ENCODE results near the gene RHAG. TPM values are rescaled to one million over a fixed set of nuclear protein-coding genes. Genes with fewer than 3 reads are reported as not detected.
"Not testable (repeated sequence)": the region's sequence is repeated elsewhere in the genome, so short reads cannot be mapped to it uniquely, and the experiment has no call there.

RHAG gene
- total and polyA plus RNA-seq, 2 donors, result 0.39 to 2.8 TPM

DNA sequence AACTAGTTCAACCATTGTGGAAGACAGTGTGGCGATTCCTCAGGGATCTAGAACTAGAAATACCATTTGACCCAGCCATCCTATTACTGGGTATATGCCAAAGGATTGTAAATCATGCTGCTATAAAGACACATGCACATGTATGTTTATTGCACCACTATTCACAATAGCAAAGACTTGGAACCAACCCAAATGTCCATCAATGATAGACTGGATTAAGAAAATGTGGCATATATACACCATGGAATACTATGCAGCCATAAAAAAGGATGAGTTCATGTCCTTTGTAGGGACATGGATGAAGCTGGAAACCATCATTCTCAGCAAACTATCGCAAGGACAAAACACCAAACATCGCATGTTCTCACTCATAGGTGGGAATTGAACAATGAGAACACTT lies 32.6 kb downstream of the RHAG start:
- H3K4me1 ChIP-seq (ENCODE audit: control insufficient read depth in 2 of 2, insufficient read depth in 2 of 2, low read length in 2 of 2); DNase-seq (ENCODE audit: low read depth in 6 of 9, low spot score in 9 of 9); H3K27me3 ChIP-seq (ENCODE audit: control insufficient read depth in 2 of 2, insufficient read depth in 1 of 2, low read length in 1 of 2); H3K36me3 ChIP-seq (ENCODE audit: control insufficient read depth in 2 of 2, insufficient read depth in 2 of 2, low read length in 1 of 2); H3K27ac ChIP-seq (ENCODE audit: low read depth in 1 of 2, low read length in 1 of 2); H3K9me3 ChIP-seq (ENCODE audit: control insufficient read depth in 2 of 2, insufficient read depth in 1 of 2, low read length in 1 of 2); H3K4me3 ChIP-seq (ENCODE audit: low read length in 2 of 2): not testable (repeated sequence)
- WGBS, result 98% methylated on average over 3 of the region's 3 CpGs

- not testable (repeated sequence) for H3K27ac ChIP-seq (ENCODE audit: low read depth in 1 of 2, low read length in 1 of 2); H3K9me3 ChIP-seq (ENCODE audit: control insufficient read depth in 2 of 2, insufficient read depth in 1 of 2, low read length in 1 of 2); H3K4me3 ChIP-seq (ENCODE audit: low read length in 2 of 2); H3K36me3 ChIP-seq (ENCODE audit: control insufficient read depth in 2 of 2, insufficient read depth in 2 of 2, low read length in 1 of 2); H3K27me3 ChIP-seq (ENCODE audit: control insufficient read depth in 2 of 2, insufficient read depth in 1 of 2, low read length in 1 of 2); DNase-seq (ENCODE audit: low read depth in 6 of 9, low spot score in 9 of 9); H3K4me1 ChIP-seq (ENCODE audit: control insufficient read depth in 2 of 2, insufficient read depth in 2 of 2, low read length in 2 of 2)
- WGBS, result 93% methylated on average over 5 of the region's 5 CpGs
These were observed 49.4 kb downstream of the RHAG start for GRCh38 chr6:49587262-49587661.

- no peak overlapping the region for H3K4me3 ChIP-seq (ENCODE audit: low read length in 2 of 2)
- no peaks in the 10 kb centered on the region for H3K4me1 ChIP-seq (ENCODE audit: control insufficient read depth in 2 of 2, insufficient read depth in 2 of 2, low read length in 2 of 2)
- H3K36me3 ChIP-seq (ENCODE audit: control insufficient read depth in 2 of 2, insufficient read depth in 2 of 2, low read length in 1 of 2), result no peaks in the 10 kb centered on the region
- H3K27me3 ChIP-seq (ENCODE audit: control insufficient read depth in 2 of 2, insufficient read depth in 1 of 2, low read length in 1 of 2), result no peaks in the 10 kb centered on the region
- H3K27ac ChIP-seq (ENCODE audit: low read depth in 1 of 2, low read length in 1 of 2), result no peak overlapping the region
- no peaks in the 10 kb centered on the region for H3K9me3 ChIP-seq (ENCODE audit: control insufficient read depth in 2 of 2, insufficient read depth in 1 of 2, low read length in 1 of 2)
- DNase-seq (ENCODE audit: low read depth in 6 of 9, low spot score in 9 of 9), result no peak
- WGBS, result 99% methylated on average over 1 of the region's 1 CpG
These were observed 54.1 kb downstream of the RHAG start for GRCh38 chr6:49582529-49582928.

DNA sequence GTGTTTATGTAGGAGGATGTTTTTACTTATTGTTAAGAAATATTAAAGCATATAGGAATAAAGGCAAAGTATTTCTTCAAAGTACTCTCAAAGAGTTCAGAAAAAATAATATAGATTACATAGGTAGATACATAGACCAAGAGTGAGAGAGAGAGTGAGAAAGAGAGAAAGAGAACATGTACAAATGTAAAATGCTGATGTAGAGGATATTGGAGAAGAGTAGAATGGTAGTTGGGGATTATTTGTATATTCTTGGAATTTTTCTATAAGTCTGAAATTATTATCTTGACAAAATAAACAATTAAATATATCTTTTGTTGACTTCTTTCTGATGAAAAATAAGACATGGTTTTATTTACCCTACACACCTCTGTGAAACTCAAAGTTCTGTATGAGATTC lies 57.0 kb downstream of the RHAG start:
- Histone ChIP-seq H3K27ac (ENCODE audit: low read depth in 1 of 2, low read length in 1 of 2) (no peak overlapping the region), H3K36me3 (ENCODE audit: control insufficient read depth in 2 of 2, insufficient read depth in 2 of 2, low read length in 1 of 2) (no peaks in the 10 kb centered on the region), H3K27me3 (ENCODE audit: control insufficient read depth in 2 of 2, insufficient read depth in 1 of 2, low read length in 1 of 2) (no peaks in the 10 kb centered on the region), H3K4me1 (ENCODE audit: control insufficient read depth in 2 of 2, insufficient read depth in 2 of 2, low read length in 2 of 2) (no peaks in the 10 kb centered on the region), H3K4me3 (ENCODE audit: low read length in 2 of 2) (no peak overlapping the region), H3K9me3 (ENCODE audit: control insufficient read depth in 2 of 2, insufficient read depth in 1 of 2, low read length in 1 of 2) (no peaks in the 10 kb centered on the region)
- no peak for DNase-seq (ENCODE audit: low read depth in 6 of 9, low spot score in 9 of 9)

DNA sequence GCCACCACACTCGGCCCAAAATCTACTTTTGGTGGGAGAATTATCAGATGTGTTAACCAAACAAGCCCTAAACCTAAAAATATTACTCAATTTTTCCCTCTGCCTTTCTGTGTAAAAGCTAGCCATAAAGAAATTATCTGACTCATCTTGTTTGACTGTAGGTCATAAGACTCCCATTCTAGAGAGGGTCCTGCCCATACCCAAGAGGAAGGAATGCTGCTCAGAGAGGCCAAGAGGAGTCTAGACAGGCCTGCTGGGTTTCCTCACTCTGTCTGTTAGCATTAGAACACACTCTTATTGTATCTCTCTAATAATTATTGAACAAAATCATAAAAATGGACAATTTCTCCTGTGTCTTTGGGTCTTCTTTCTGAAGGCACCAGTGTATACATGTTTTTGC lies 60.0 kb downstream of the RHAG start:
- 98% methylated on average over 1 of the region's 1 CpG for WGBS
- H3K4me3 ChIP-seq (ENCODE audit: low read length in 2 of 2), result no peak overlapping the region
- H3K9me3 ChIP-seq (ENCODE audit: control insufficient read depth in 2 of 2, insufficient read depth in 1 of 2, low read length in 1 of 2), result no peaks in the 10 kb centered on the region
- H3K4me1 ChIP-seq (ENCODE audit: control insufficient read depth in 2 of 2, insufficient read depth in 2 of 2, low read length in 2 of 2), result no peaks in the 10 kb centered on the region
- no peak overlapping the region for H3K27ac ChIP-seq (ENCODE audit: low read depth in 1 of 2, low read length in 1 of 2)
- no peak for DNase-seq (ENCODE audit: low read depth in 6 of 9, low spot score in 9 of 9)
- no peaks in the 10 kb centered on the region for H3K36me3 ChIP-seq (ENCODE audit: control insufficient read depth in 2 of 2, insufficient read depth in 2 of 2, low read length in 1 of 2)
- no peaks in the 10 kb centered on the region for H3K27me3 ChIP-seq (ENCODE audit: control insufficient read depth in 2 of 2, insufficient read depth in 1 of 2, low read length in 1 of 2)

GRCh38 chr6:49570474-49571079 lies 66.1 kb downstream of the RHAG start:
- H3K27me3 ChIP-seq (ENCODE audit: control insufficient read depth in 2 of 2, insufficient read depth in 1 of 2, low read length in 1 of 2), result no peaks in the 10 kb centered on the region
- H3K27ac ChIP-seq (ENCODE audit: low read depth in 1 of 2, low read length in 1 of 2), result no peak overlapping the region
- WGBS, result 61% methylated on average over 6 of the region's 6 CpGs
- no peaks in the 10 kb centered on the region for H3K36me3 ChIP-seq (ENCODE audit: control insufficient read depth in 2 of 2, insufficient read depth in 2 of 2, low read length in 1 of 2)
- no peaks in the 10 kb centered on the region for H3K4me1 ChIP-seq (ENCODE audit: control insufficient read depth in 2 of 2, insufficient read depth in 2 of 2, low read length in 2 of 2)
- H3K4me3 ChIP-seq (ENCODE audit: low read length in 2 of 2), result no peak overlapping the region
- no peaks in the 10 kb centered on the region for H3K9me3 ChIP-seq (ENCODE audit: control insufficient read depth in 2 of 2, insufficient read depth in 1 of 2, low read length in 1 of 2)
- DNase-seq (ENCODE audit: low read depth in 6 of 9, low spot score in 9 of 9), result no peak

- Histone ChIP-seq H3K27ac (ENCODE audit: low read depth in 1 of 2, low read length in 1 of 2) (no peak overlapping the region), H3K4me3 (ENCODE audit: low read length in 2 of 2) (no peak overlapping the region), H3K27me3 (ENCODE audit: control insufficient read depth in 2 of 2, insufficient read depth in 1 of 2, low read length in 1 of 2) (no peaks in the 10 kb centered on the region), H3K9me3 (ENCODE audit: control insufficient read depth in 2 of 2, insufficient read depth in 1 of 2, low read length in 1 of 2) (no peaks in the 10 kb centered on the region), H3K4me1 (ENCODE audit: control insufficient read depth in 2 of 2, insufficient read depth in 2 of 2, low read length in 2 of 2) (no peaks in the 10 kb centered on the region), H3K36me3 (ENCODE audit: control insufficient read depth in 2 of 2, insufficient read depth in 2 of 2, low read length in 1 of 2) (no peaks in the 10 kb centered on the region)
- DNase-seq (ENCODE audit: low read depth in 6 of 9, low spot score in 9 of 9), result no peak
- WGBS, result 68% methylated on average over 10 of the region's 10 CpGs
These were observed 70.8 kb downstream of the RHAG start for GRCh38 chr6:49565855-49566254.

- H3K4me1 ChIP-seq (ENCODE audit: control insufficient read depth in 2 of 2, insufficient read depth in 2 of 2, low read length in 2 of 2), result no peaks in the 10 kb centered on the region
- H3K27ac ChIP-seq (ENCODE audit: low read depth in 1 of 2, low read length in 1 of 2), result no peak overlapping the region
- no peak for DNase-seq (ENCODE audit: low read depth in 6 of 9, low spot score in 9 of 9)
- H3K27me3 ChIP-seq (ENCODE audit: control insufficient read depth in 2 of 2, insufficient read depth in 1 of 2, low read length in 1 of 2), result no peaks in the 10 kb centered on the region
- 49% methylated on average over 2 of the region's 2 CpGs for WGBS
- no peaks in the 10 kb centered on the region for H3K36me3 ChIP-seq (ENCODE audit: control insufficient read depth in 2 of 2, insufficient read depth in 2 of 2, low read length in 1 of 2)
- no peaks in the 10 kb centered on the region for H3K9me3 ChIP-seq (ENCODE audit: control insufficient read depth in 2 of 2, insufficient read depth in 1 of 2, low read length in 1 of 2)
- H3K4me3 ChIP-seq (ENCODE audit: low read length in 2 of 2), result no peak overlapping the region
These were observed 71.4 kb downstream of the RHAG start for GRCh38 chr6:49565261-49565660.

DNA sequence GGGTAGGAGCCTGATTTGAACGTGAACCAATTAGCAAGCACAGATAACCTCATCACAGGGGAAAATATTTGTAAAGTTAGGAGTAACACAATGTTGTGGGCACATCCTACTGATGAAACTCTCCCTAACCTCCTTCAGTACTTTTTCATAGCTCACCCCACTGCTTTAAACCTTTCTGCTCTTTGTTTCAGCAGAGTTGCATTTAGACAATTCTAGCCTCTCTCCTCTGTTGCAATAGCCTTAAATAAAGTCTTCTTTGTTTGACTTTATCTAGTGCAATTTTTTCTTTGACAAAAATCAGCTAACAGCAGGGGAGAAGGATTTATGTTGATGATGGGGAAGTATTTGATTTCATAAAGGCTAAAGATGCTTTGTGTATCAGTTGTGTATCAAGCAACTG lies 72.1 kb downstream of the RHAG start:
- Histone ChIP-seq H3K27me3 (ENCODE audit: control insufficient read depth in 2 of 2, insufficient read depth in 1 of 2, low read length in 1 of 2) (no peaks in the 10 kb centered on the region), H3K4me3 (ENCODE audit: low read length in 2 of 2) (no peak overlapping the region), H3K9me3 (ENCODE audit: control insufficient read depth in 2 of 2, insufficient read depth in 1 of 2, low read length in 1 of 2) (no peaks in the 10 kb centered on the region), H3K4me1 (ENCODE audit: control insufficient read depth in 2 of 2, insufficient read depth in 2 of 2, low read length in 2 of 2) (no peaks in the 10 kb centered on the region), H3K27ac (ENCODE audit: low read depth in 1 of 2, low read length in 1 of 2) (no peak overlapping the region), H3K36me3 (ENCODE audit: control insufficient read depth in 2 of 2, insufficient read depth in 2 of 2, low read length in 1 of 2) (no peaks in the 10 kb centered on the region)
- DNase-seq (ENCODE audit: low read depth in 6 of 9, low spot score in 9 of 9), result no peak
- WGBS, result 96% methylated on average over 1 of the region's 1 CpG

All from thymus (tissue), 11 donors.